Measurements from ENCODE around the gene GPRASP3.
A peak's percentile ranks its signal among the peaks of the same experiment; 100 is the strongest.
"Not testable (repeated sequence)": the region's sequence is repeated elsewhere in the genome, so short reads cannot be mapped to it uniquely, and the experiment has no call there.

Gene GPRASP3

GRCh38 chrX:102720237-102721168 lies at the start of gene GPRASP3:
GPRASP3 (plus strand) TSS chrX:102720743; CDS start chrX:102748996, 28,253 bp downstream.
- peak; percentile 26 for DNase-seq (ENCODE audit: low read depth, low spot score)

- no peak for DNase-seq (ENCODE audit: low read depth, low spot score)
These were observed 47.7 kb upstream of the GPRASP3 start for GRCh38 chrX:102672856-102673255.

- DNase-seq (ENCODE audit: low read depth, low spot score) = not testable (repeated sequence)
These were observed 43.1 kb upstream of the GPRASP3 start for GRCh38 chrX:102677479-102677878.

GRCh38 chrX:102684772-102685520 lies 35.6 kb upstream of the GPRASP3 start:
- DNase-seq (ENCODE audit: low read depth, low spot score) = no peak

GRCh38 chrX:102694749-102695148 lies 25.8 kb upstream of the GPRASP3 start:
- DNase-seq (ENCODE audit: low read depth, low spot score) = no peak

GRCh38 chrX:102696306-102696705 lies 24.2 kb upstream of the GPRASP3 start:
- DNase-seq (ENCODE audit: low read depth, low spot score) = no peak

- no peak for DNase-seq (ENCODE audit: low read depth, low spot score)
These were observed 23.0 kb upstream of the GPRASP3 start for GRCh38 chrX:102697494-102697893.

GRCh38 chrX:102708900-102709299 lies 11.6 kb upstream of the GPRASP3 start:
- no peak for DNase-seq (ENCODE audit: low read depth, low spot score)

- no peak for DNase-seq (ENCODE audit: low read depth, low spot score)
These were observed 8.7 kb upstream of the GPRASP3 start for GRCh38 chrX:102711872-102712215.

- DNase-seq (ENCODE audit: low read depth, low spot score) = no peak
These were observed 8.2 kb upstream of the GPRASP3 start, which contains the start of gene GPRASP2 for GRCh38 chrX:102712216-102712966. GPRASP2 (plus strand) TSS chrX:102712448; CDS start chrX:102714870, 2,422 bp downstream.

- no peak for DNase-seq (ENCODE audit: low read depth, low spot score)
These were observed 7.4 kb upstream of the GPRASP3 start for GRCh38 chrX:102712981-102713625.

GRCh38 chrX:102714994-102715393 lies 5.5 kb upstream of the GPRASP3 start:
- DNase-seq (ENCODE audit: low read depth, low spot score) = no peak

GRCh38 chrX:102715967-102716366 lies 4.6 kb upstream of the GPRASP3 start:
- no peak for DNase-seq (ENCODE audit: low read depth, low spot score)

- DNase-seq (ENCODE audit: low read depth, low spot score) = not testable (repeated sequence)
These were observed 595 bp downstream of the GPRASP3 start for GRCh38 chrX:102721169-102721506.

- DNase-seq (ENCODE audit: low read depth, low spot score) = no peak
These were observed 2.9 kb downstream of the GPRASP3 start for GRCh38 chrX:102723456-102723855.

- DNase-seq (ENCODE audit: low read depth, low spot score) = no peak
These were observed 7.2 kb downstream of the GPRASP3 start for GRCh38 chrX:102727761-102728160.

GRCh38 chrX:102728646-102729045 lies 8.1 kb downstream of the GPRASP3 start:
- no peak for DNase-seq (ENCODE audit: low read depth, low spot score)

- no peak for DNase-seq (ENCODE audit: low read depth, low spot score)
These were observed 19.1 kb downstream of the GPRASP3 start for GRCh38 chrX:102739657-102740056.

- no peak for DNase-seq (ENCODE audit: low read depth, low spot score)
These were observed 23.8 kb downstream of the GPRASP3 start for GRCh38 chrX:102744307-102744706.

- DNase-seq (ENCODE audit: low read depth, low spot score) = no peak
These were observed 24.9 kb downstream of the GPRASP3 start for GRCh38 chrX:102745513-102745856.

- DNase-seq (ENCODE audit: low read depth, low spot score) = no peak
These were observed 25.5 kb downstream of the GPRASP3 start for GRCh38 chrX:102745857-102746584.
